ENCODE measurements around the gene UBQLN3.
A peak's percentile ranks its signal among the peaks of the same experiment; 100 is the strongest.

The UBQLN3 gene

GRCh38 chr11:5486003-5486402 lies 23.8 kb downstream of the UBQLN3 start:
- ATAC-seq (ENCODE audit: low read depth) (no peak), DNase-seq (ENCODE audit: low spot score) (no peak)
- Histone ChIP-seq H3K27ac (ENCODE audit: poor library complexity, severe bottlenecking) (no peak overlapping the region), H3K9me3 (ENCODE audit: severe bottlenecking) (no peaks in the 10 kb centered on the region), H3K4me1 (ENCODE audit: insufficient read depth, poor library complexity, severe bottlenecking) (no peaks in the 10 kb centered on the region), H3K27me3 (ENCODE audit: insufficient read depth, poor library complexity, severe bottlenecking) (no peaks in the 10 kb centered on the region), H3K36me3 (ENCODE audit: low read depth) (no peaks in the 10 kb centered on the region), H3K4me3 (ENCODE audit: severe bottlenecking) (no peak overlapping the region)
- TF ChIP-seq CTCF (IDR thresholded peaks at IDR 0.05; ENCODE audit: poor library complexity, severe bottlenecking), result no peak

GRCh38 chr11:5476186-5476819 lies 33.5 kb downstream of the UBQLN3 start:
- DNase-seq (ENCODE audit: low spot score) (no peak), ATAC-seq (ENCODE audit: low read depth) (peak; percentile 68; the same call in 1 of the 3 replicates)
- H3K27ac ChIP-seq (ENCODE audit: poor library complexity, severe bottlenecking), result no peak overlapping the region
- peaks cover 19% of the 10 kb centered on the region for H3K27me3 ChIP-seq (ENCODE audit: insufficient read depth, poor library complexity, severe bottlenecking)
- H3K9me3 ChIP-seq (ENCODE audit: severe bottlenecking), result no peaks in the 10 kb centered on the region
- no peak overlapping the region for H3K4me3 ChIP-seq (ENCODE audit: severe bottlenecking)
- no peaks in the 10 kb centered on the region for H3K4me1 ChIP-seq (ENCODE audit: insufficient read depth, poor library complexity, severe bottlenecking)
- no peaks in the 10 kb centered on the region for H3K36me3 ChIP-seq (ENCODE audit: low read depth)
- peak; percentile 86 for TF ChIP-seq CTCF (IDR thresholded peaks at IDR 0.05; ENCODE audit: poor library complexity, severe bottlenecking)

- ATAC-seq (ENCODE audit: low read depth) (no peak), DNase-seq (ENCODE audit: low spot score) (no peak)
- TF ChIP-seq CTCF (IDR thresholded peaks at IDR 0.05; ENCODE audit: poor library complexity, severe bottlenecking), result no peak
- no peak overlapping the region for H3K27ac ChIP-seq (ENCODE audit: poor library complexity, severe bottlenecking)
- peaks cover 19% of the 10 kb centered on the region for H3K27me3 ChIP-seq (ENCODE audit: insufficient read depth, poor library complexity, severe bottlenecking)
- H3K36me3 ChIP-seq (ENCODE audit: low read depth), result no peaks in the 10 kb centered on the region
- H3K4me3 ChIP-seq (ENCODE audit: severe bottlenecking), result no peak overlapping the region
- H3K4me1 ChIP-seq (ENCODE audit: insufficient read depth, poor library complexity, severe bottlenecking), result no peaks in the 10 kb centered on the region
- no peaks in the 10 kb centered on the region for H3K9me3 ChIP-seq (ENCODE audit: severe bottlenecking)
Observed at GRCh38 chr11:5473921-5474320, 35.8 kb downstream of the UBQLN3 start.

- H3K4me3 ChIP-seq (ENCODE audit: severe bottlenecking), result no peak overlapping the region
- no peak for TF ChIP-seq CTCF (IDR thresholded peaks at IDR 0.05; ENCODE audit: poor library complexity, severe bottlenecking)
- no peaks in the 10 kb centered on the region for H3K9me3 ChIP-seq (ENCODE audit: severe bottlenecking)
- peaks cover 3% of the 10 kb centered on the region for H3K27me3 ChIP-seq (ENCODE audit: insufficient read depth, poor library complexity, severe bottlenecking)
- H3K27ac ChIP-seq (ENCODE audit: poor library complexity, severe bottlenecking), result no peak overlapping the region
- no peaks in the 10 kb centered on the region for H3K36me3 ChIP-seq (ENCODE audit: low read depth)
- ATAC-seq (ENCODE audit: low read depth), result no peak
- no peaks in the 10 kb centered on the region for H3K4me1 ChIP-seq (ENCODE audit: insufficient read depth, poor library complexity, severe bottlenecking)
- DNase-seq (ENCODE audit: low spot score), result no peak
Observed at GRCh38 chr11:5467527-5467926, 42.2 kb downstream of the UBQLN3 start.

- peaks cover 4% of the 10 kb centered on the region for H3K27me3 ChIP-seq (ENCODE audit: insufficient read depth, poor library complexity, severe bottlenecking)
- H3K4me1 ChIP-seq (ENCODE audit: insufficient read depth, poor library complexity, severe bottlenecking), result no peaks in the 10 kb centered on the region
- no peak overlapping the region for H3K4me3 ChIP-seq (ENCODE audit: severe bottlenecking)
- no peaks in the 10 kb centered on the region for H3K9me3 ChIP-seq (ENCODE audit: severe bottlenecking)
- H3K36me3 ChIP-seq (ENCODE audit: low read depth), result no peaks in the 10 kb centered on the region
- ATAC-seq (ENCODE audit: low read depth) (no peak), DNase-seq (ENCODE audit: low spot score) (no peak)
- no peak for TF ChIP-seq CTCF (IDR thresholded peaks at IDR 0.05; ENCODE audit: poor library complexity, severe bottlenecking)
- H3K27ac ChIP-seq (ENCODE audit: poor library complexity, severe bottlenecking), result no peak overlapping the region
Observed at GRCh38 chr11:5460983-5461621, 48.7 kb downstream of the UBQLN3 start.

Measured in RWPE2 (cell line).